Cardiac muscle cell (in vitro differentiated cells and primary cell): ENCODE data around the gene ASS1. TPM values are rescaled to one million over a fixed set of nuclear protein-coding genes. Genes with fewer than 3 reads are reported as not detected.
A peak's percentile ranks its signal among the peaks of the same experiment; 100 is the strongest.
"Not testable (repeated sequence)": the region's sequence is repeated elsewhere in the genome, so short reads cannot be mapped to it uniquely, and the experiment has no call there.

Experiments
- DNase-seq, 2 donors: peaks; one replicate each; pipeline versions ENCODE4 v3.0.0 to v3.0.0-alpha.2; 2010 to 2017; ENCODE audit warnings: low read depth in 1 of 2, low spot score in 1 of 2
- H3K27ac ChIP-seq: fragments of 200-600 bp; sonication (generic); 2 replicates; pipeline ENCODE4 v1.5.1; 2016
- H3K27me3 ChIP-seq: fragments of 200-600 bp; sonication (generic); 2 replicates; pipeline ENCODE4 v1.6.0; 2016; ENCODE audit warnings: control low read depth
- H3K36me3 ChIP-seq: fragments of 200-600 bp; sonication (generic); 2 replicates; pipeline ENCODE4 v1.5.1; 2016; ENCODE audit warnings: control low read depth
- H3K4me1 ChIP-seq: fragments of 200-600 bp; sonication (generic); 2 replicates; pipeline ENCODE4 v1.8.1; 2017; ENCODE audit warnings: low read depth, mild to moderate bottlenecking, mixed run types
- H3K4me3 ChIP-seq: fragments of 200-600 bp; sonication (generic); 2 replicates; pipeline ENCODE4 v1.5.1; 2016; ENCODE audit warnings: mild to moderate bottlenecking
- H3K9me3 ChIP-seq: fragments of 200-600 bp; sonication (generic); 2 replicates; pipeline ENCODE4 v1.5.1; 2017; ENCODE audit warnings: low read depth, mild to moderate bottlenecking, control low read depth
- polyA plus RNA-seq: library from polyadenylated mRNA; unstranded; fragments of >200 nt; fragmentation: Nextera tagmentation; extraction: Ambion mirVana; gene quantifications from 2 replicates; pipeline ENCODE4 v1.2.1, GENCODE V29; 2016
- total RNA-seq: library from RNA; depleted of rRNA; stranded (reverse); fragments of >200 nt; gene quantifications from 2 replicates; pipeline ENCODE4 v1.2.3, GENCODE V29; 2016
- TF ChIP-seq, protein P1 (sequence below): IDR thresholded peaks from 2 replicates; pipeline ENCODE4 v1.5.1; 2012; ENCODE audit warnings: low read depth, mild to moderate bottlenecking, low read length

ASS1 gene
- total and polyA plus RNA-seq, 2 experiments from 2014 or later = 59.3 to 83.8 TPM

DNA sequence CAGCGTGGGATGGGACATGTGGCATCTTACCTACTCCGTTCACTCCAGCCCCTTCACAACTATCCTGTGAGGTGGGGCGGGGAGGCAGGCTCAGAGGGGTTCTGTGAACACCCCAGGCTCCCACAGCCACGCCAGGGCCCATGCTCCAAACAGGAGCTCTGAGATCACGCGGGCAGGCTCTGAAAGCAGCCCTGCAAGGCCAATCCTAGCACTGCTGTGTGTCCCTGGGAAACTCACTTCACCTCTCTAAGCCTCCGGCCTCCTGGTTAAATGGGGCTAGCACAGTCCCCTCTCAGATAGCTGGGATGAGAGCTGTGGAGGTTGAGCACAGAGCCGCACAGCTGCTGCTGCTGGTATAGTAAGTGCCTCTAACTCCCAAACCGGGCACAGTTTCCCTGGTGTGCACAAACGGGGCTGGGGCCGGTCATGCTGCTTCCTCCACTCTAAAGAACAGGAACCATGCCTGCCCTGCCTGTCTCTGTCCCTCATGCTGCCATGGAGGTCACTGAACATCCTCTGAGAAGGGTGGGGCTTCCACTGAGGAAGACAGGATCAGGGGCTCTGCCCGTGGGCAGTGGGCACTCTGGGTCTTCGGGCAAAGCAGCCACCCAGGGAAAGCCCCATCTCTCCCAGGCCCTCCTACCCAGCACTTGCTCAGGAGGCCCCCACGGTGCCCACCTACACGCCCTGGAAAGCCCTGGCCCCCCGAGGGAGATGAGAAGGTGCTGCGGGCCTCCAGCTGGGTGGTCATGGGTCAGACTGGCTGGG is 13.0 kb upstream of the ASS1 start:
- H3K4me1 ChIP-seq = peaks cover 5% of the 10 kb centered on the region
- H3K4me3 ChIP-seq = no peak overlapping the region
- DNase-seq = no peak
- TF ChIP-seq, protein P1, sequence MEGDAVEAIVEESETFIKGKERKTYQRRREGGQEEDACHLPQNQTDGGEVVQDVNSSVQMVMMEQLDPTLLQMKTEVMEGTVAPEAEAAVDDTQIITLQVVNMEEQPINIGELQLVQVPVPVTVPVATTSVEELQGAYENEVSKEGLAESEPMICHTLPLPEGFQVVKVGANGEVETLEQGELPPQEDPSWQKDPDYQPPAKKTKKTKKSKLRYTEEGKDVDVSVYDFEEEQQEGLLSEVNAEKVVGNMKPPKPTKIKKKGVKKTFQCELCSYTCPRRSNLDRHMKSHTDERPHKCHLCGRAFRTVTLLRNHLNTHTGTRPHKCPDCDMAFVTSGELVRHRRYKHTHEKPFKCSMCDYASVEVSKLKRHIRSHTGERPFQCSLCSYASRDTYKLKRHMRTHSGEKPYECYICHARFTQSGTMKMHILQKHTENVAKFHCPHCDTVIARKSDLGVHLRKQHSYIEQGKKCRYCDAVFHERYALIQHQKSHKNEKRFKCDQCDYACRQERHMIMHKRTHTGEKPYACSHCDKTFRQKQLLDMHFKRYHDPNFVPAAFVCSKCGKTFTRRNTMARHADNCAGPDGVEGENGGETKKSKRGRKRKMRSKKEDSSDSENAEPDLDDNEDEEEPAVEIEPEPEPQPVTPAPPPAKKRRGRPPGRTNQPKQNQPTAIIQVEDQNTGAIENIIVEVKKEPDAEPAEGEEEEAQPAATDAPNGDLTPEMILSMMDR = no peak
- H3K27ac ChIP-seq = no peak overlapping the region
- peaks cover 25% of the 10 kb centered on the region for H3K27me3 ChIP-seq
- no peaks in the 10 kb centered on the region for H3K36me3 ChIP-seq
- H3K9me3 ChIP-seq = no peaks in the 10 kb centered on the region

- H3K27me3 ChIP-seq = peaks cover 25% of the 10 kb centered on the region
- no peak overlapping the region for H3K4me3 ChIP-seq
- H3K36me3 ChIP-seq = no peaks in the 10 kb centered on the region
- TF ChIP-seq, protein P1 = no peak
- DNase-seq = no peak
- H3K9me3 ChIP-seq = no peaks in the 10 kb centered on the region
- H3K27ac ChIP-seq = no peak overlapping the region
- H3K4me1 ChIP-seq = peaks cover 5% of the 10 kb centered on the region
Measured at GRCh38 chr9:130432362-130432761, 12.4 kb upstream of the ASS1 start.

DNA sequence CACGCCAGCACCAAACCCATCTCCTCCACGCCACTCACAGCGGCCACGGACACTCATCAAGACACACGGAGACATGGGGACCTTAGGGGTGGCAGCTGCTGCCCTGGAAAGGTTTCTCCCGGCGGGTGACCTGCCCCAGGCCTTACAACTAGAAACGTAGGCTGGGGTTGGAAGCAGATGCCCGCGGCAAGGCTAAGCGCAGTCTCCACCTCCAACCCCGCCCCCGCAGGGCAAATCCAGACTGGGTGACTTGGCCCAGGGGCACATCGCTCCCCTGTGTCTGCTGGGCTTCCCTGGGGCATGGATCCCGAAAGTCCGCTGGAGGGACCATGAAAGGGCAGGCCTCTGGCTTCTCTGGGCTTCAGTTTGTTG is 12.0 kb upstream of the ASS1 start:
- H3K9me3 ChIP-seq = no peaks in the 10 kb centered on the region
- H3K27me3 ChIP-seq = peaks cover 25% of the 10 kb centered on the region
- H3K36me3 ChIP-seq = no peaks in the 10 kb centered on the region
- no peak overlapping the region for H3K27ac ChIP-seq
- H3K4me3 ChIP-seq = no peak overlapping the region
- TF ChIP-seq, protein P1 = no peak
- peaks cover 5% of the 10 kb centered on the region for H3K4me1 ChIP-seq
- DNase-seq = no peak

DNA sequence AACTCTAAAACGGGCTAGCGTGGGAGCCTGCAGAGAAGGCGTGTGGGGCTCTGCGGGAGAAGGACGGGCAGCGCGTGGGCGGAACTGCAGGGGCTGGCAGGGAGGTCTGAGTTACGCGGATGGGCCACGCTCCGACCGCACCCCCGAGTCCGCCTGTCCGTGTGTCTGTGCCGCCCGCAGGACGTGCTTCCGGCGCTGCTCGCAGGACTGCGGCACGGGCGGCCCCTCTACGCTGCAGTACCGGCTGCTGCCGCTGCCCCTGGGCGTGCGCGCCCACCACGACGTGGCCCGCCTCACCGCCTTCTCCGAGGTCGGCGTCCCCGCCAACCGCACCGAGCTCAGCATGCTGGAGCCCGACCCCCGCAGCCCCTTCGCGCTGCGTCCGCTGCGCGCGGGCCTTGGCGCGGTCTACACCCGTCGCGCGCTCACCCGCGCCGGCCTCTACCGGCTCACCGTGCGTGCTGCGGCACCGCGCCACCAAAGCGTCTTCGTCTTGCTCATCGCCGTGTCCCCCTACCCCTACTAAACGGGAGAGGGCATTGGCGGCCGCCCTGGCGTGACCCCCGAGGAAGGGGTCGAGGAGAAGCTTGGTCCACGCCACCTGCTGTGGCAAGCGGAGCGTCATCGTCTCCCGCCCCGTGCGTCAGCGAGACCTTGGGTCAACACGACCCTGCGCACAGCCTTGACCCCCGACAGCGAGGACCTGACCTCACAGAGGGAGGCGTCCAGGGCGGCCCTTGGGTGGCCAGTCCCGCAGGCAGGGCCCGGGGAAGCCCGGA is 11.4 kb upstream of the ASS1 start:
- TF ChIP-seq, protein P1 = peak; percentile 58
- H3K27me3 ChIP-seq = peaks cover 25% of the 10 kb centered on the region
- DNase-seq = peak; percentile 69 to 83

GRCh38 chr9:130433947-130434262 is 10.9 kb upstream of the ASS1 start:
- no peak overlapping the region for H3K27ac ChIP-seq

More for the DNA sequence above, 11.4 kb upstream of the ASS1 start:
- H3K27ac ChIP-seq = no peak overlapping the region
- no peaks in the 10 kb centered on the region for H3K36me3 ChIP-seq
- peaks cover 5% of the 10 kb centered on the region for H3K4me1 ChIP-seq
- no peaks in the 10 kb centered on the region for H3K9me3 ChIP-seq
- H3K4me3 ChIP-seq = peak overlapping the region; percentile 33

DNA sequence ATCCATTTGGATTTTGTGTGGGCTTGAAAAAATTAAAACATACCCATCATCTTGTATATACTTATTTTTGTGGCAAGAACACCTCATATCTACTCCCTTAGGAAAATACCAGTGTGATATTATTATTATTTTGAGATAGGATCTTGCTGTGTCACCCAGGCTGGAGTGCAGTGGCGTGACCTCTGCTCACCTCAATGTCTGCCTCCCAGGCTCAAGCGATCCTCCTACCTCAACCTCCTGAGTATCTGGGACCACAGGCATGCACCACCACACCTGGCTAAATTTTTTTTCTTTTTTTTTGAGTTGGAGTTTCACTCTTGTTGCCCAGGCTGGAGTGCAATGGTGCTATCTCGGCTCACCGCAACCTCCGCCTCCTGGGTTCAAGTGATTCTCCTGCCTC is 10.1 kb upstream of the ASS1 start:
- H3K27me3 ChIP-seq = peaks cover 25% of the 10 kb centered on the region
- not testable (repeated sequence) for H3K36me3 ChIP-seq, DNase-seq, H3K4me3 ChIP-seq, H3K27ac ChIP-seq, H3K9me3 ChIP-seq
- H3K4me1 ChIP-seq = peaks cover 11% of the 10 kb centered on the region

More at GRCh38 chr9:130433947-130434262, 10.9 kb upstream of the ASS1 start:
- TF ChIP-seq, protein P1 = no peak
- Histone ChIP-seq H3K4me1 (peaks cover 5% of the 10 kb centered on the region), H3K36me3 (no peaks in the 10 kb centered on the region), H3K4me3 (no peak overlapping the region), H3K27me3 (peaks cover 25% of the 10 kb centered on the region), H3K9me3 (no peaks in the 10 kb centered on the region)
- DNase-seq = no peak
